ENCODE measurements around the gene HHIPL1.

HHIPL1 gene

GRCh38 chr14:99644723-99645544 lies at the start of gene HHIPL1:
TSS of gene HHIPL1 (plus strand) at chr14:99645129. CDS start at chr14:99645208, 79 bp downstream.
- no peak for DNase-seq

- no peak for DNase-seq
Observed at GRCh38 chr14:99595524-99595923, 49.4 kb upstream of the HHIPL1 start.

- no peak for DNase-seq
Observed at GRCh38 chr14:99596071-99596627, 48.8 kb upstream of the HHIPL1 start.

GRCh38 chr14:99596772-99597171 lies 48.2 kb upstream of the HHIPL1 start:
- no peak for DNase-seq

GRCh38 chr14:99597911-99598600 lies 46.9 kb upstream of the HHIPL1 start:
- no peak for DNase-seq

GRCh38 chr14:99598774-99599173 lies 46.2 kb upstream of the HHIPL1 start:
- no peak for DNase-seq

GRCh38 chr14:99599393-99599792 lies 45.5 kb upstream of the HHIPL1 start:
- DNase-seq: no peak

- DNase-seq: no peak
Observed at GRCh38 chr14:99600232-99600888, 44.6 kb upstream of the HHIPL1 start.

GRCh38 chr14:99601361-99601831 lies 43.5 kb upstream of the HHIPL1 start:
- no peak for DNase-seq

- no peak for DNase-seq
Observed at GRCh38 chr14:99602054-99602787, 42.7 kb upstream of the HHIPL1 start.

GRCh38 chr14:99602788-99603415 lies 42.0 kb upstream of the HHIPL1 start:
- DNase-seq: no peak

- peak; percentile 36 for DNase-seq
Observed at GRCh38 chr14:99603471-99604277, 41.3 kb upstream of the HHIPL1 start, which contains the start of gene CCDC85C. TSS of gene CCDC85C (minus strand) at chr14:99604207. CDS start at chr14:99603959, 248 bp downstream.

- peak; percentile 99 for DNase-seq
Observed at GRCh38 chr14:99604278-99604765, 40.6 kb upstream of the HHIPL1 start.

- no peak for DNase-seq
Observed at GRCh38 chr14:99604766-99605298, 40.1 kb upstream of the HHIPL1 start.

GRCh38 chr14:99605299-99605961 lies 39.5 kb upstream of the HHIPL1 start:
- peak; percentile 74 for DNase-seq

GRCh38 chr14:99606359-99606758 lies 38.6 kb upstream of the HHIPL1 start:
- DNase-seq: no peak

GRCh38 chr14:99608591-99608990 lies 36.3 kb upstream of the HHIPL1 start:
- no peak for DNase-seq

GRCh38 chr14:99609245-99610170 lies 35.4 kb upstream of the HHIPL1 start:
- DNase-seq: no peak

GRCh38 chr14:99611646-99612045 lies 33.3 kb upstream of the HHIPL1 start:
- DNase-seq: no peak
